HCT116 (cell line): ENCODE data around the gene TBXAS1. TPM values are rescaled to one million over a fixed set of nuclear protein-coding genes. Genes with fewer than 3 reads are reported as not detected.

Experiments used
- ATAC-seq: fragments of 200-7000 bp; cut with Tn5 transposase; 2 replicates; pipeline ENCODE4 v1.9.1; 2020; ENCODE audit warnings: mild to moderate bottlenecking, moderate library complexity
- BruUV-seq: library from RNA; stranded (reverse); fragments of 400-500 nt; replicated peaks from 2 replicates; lab custom pipeline; 2021; lab: Mats Ljungman, UMichigan
- CTCF ChIA-PET: fragments of 300-600 bp; sonication (Branson Sonifier 250); formaldehyde crosslinking; loops from one replicate; lab custom pipeline; 2021; ENCODE audit warnings: antibody characterized with exemption; lab: Charles Lee
- POLR2A ChIA-PET: fragments of 300-600, 350-600 bp; sonication (Branson Sonifier 250); formaldehyde crosslinking; loops from one replicate; lab custom pipeline; 2021; ENCODE audit warnings: antibody characterized with exemption; lab: Charles Lee
- RAD21 ChIA-PET, 2 experiments: fragments of 300-600 bp; sonication (Branson Sonifier 250); formaldehyde crosslinking; loops; one replicate each; lab custom pipeline; 2023; ENCODE audit warnings: low total read pairs in 2 of 2; ENCODE audit not compliant: uncharacterized antibody in 2 of 2, unreplicated experiment in 2 of 2, low non-redundant PET in 1 of 2; lab: Charles Lee
- DNase-seq: peaks from one replicate; pipeline ENCODE4 v3.0.0-alpha.2; 2010; ENCODE audit warnings: low read depth, low spot score
- H2AFZ ChIP-seq: fragments of 200-600 bp; shearing (Covaris generic), sonication (generic); 2 replicates; pipeline ENCODE4 v1.6.1; 2017; ENCODE audit warnings: low read depth, mixed run types, mixed read lengths, antibody characterized with exemption, low read length; ENCODE audit not compliant: poor library complexity, severe bottlenecking
- H3K27ac ChIP-seq: 2 replicates; pipeline ENCODE4 v1.5.1; 2012; ENCODE audit warnings: low read depth, low read length
- H3K27me3 ChIP-seq: fragments of 200-600 bp; sonication (generic); 2 replicates; pipeline ENCODE4 v1.6.1; 2016; ENCODE audit warnings: mixed run types, low read length, mixed read lengths; ENCODE audit not compliant: insufficient read depth
- H3K36me3 ChIP-seq, 2 experiments: fragments of 200-500 bp in 1 of 2; fragments of 200-600 bp in 1 of 2; sonication (Bioruptor generic) in 1 of 2; sonication (generic) in 1 of 2; 2 replicates each; pipeline versions ENCODE4 v1.5.1 to v1.6.1; 2014 to 2016; ENCODE audit warnings: low read length in 2 of 2, inconsistent platforms in 1 of 2, mixed read lengths in 1 of 2, mixed run types in 1 of 2; ENCODE audit not compliant: insufficient read depth in 2 of 2, control insufficient read depth in 1 of 2
- H3K4me1 ChIP-seq, 2 experiments: fragments of 200-600 bp in 1 of 2; sonication (generic) in 1 of 2; 2 replicates each; pipeline versions ENCODE4 v1.5.1 to v1.6.1; 2012 to 2017; ENCODE audit warnings: low read length in 2 of 2, inconsistent platforms in 1 of 2, mild to moderate bottlenecking in 1 of 2, mixed read lengths in 1 of 2, mixed run types in 1 of 2, moderate library complexity in 1 of 2; ENCODE audit not compliant: insufficient read depth in 2 of 2, control insufficient read depth in 1 of 2
- H3K4me2 ChIP-seq: fragments of 200-600 bp; sonication (generic); 2 replicates; pipeline ENCODE4 v1.6.1; 2017; ENCODE audit warnings: mixed run types, low read length, mixed read lengths
- H3K4me3 ChIP-seq, 2 experiments: fragments of 200-600 bp in 1 of 2; sonication (generic) in 1 of 2; replicated peaks in 1 of 2; 2 replicates each; pipeline ENCODE4 v1.5.1; 2011 to 2016; ENCODE audit warnings: low read length in 2 of 2, control low read depth in 1 of 2, low read depth in 1 of 2, mild to moderate bottlenecking in 1 of 2, mixed read lengths in 1 of 2, mixed run types in 1 of 2
- H3K79me2 ChIP-seq: fragments of 200-600 bp; sonication (generic); 2 replicates; pipeline ENCODE4 v1.6.1; 2017; ENCODE audit warnings: mild to moderate bottlenecking, mixed run types, low read length, moderate library complexity, mixed read lengths; ENCODE audit not compliant: insufficient read depth
- H3K9ac ChIP-seq: fragments of 200-600 bp; sonication (generic); 2 replicates; pipeline ENCODE4 v1.6.1; 2016; ENCODE audit warnings: low read length, mixed read lengths
- H3K9me2 ChIP-seq: fragments of 200-600 bp; sonication (generic), shearing (Covaris generic); 2 replicates; pipeline ENCODE4 v1.6.1; 2017; ENCODE audit warnings: mixed run types, mild to moderate bottlenecking, moderate library complexity; ENCODE audit not compliant: insufficient read depth
- H3K9me3 ChIP-seq, 2 experiments: fragments of 200-500 bp in 1 of 2; fragments of 200-600 bp in 1 of 2; sonication (Bioruptor generic) in 1 of 2; sonication (generic) in 1 of 2; 2 replicates each; pipeline ENCODE4 v1.6.1; 2014 to 2017; ENCODE audit warnings: low read length in 2 of 2, mixed read lengths in 2 of 2, inconsistent platforms in 1 of 2, low read depth in 1 of 2, mild to moderate bottlenecking in 1 of 2, mixed run types in 1 of 2, moderate library complexity in 1 of 2; ENCODE audit not compliant: control insufficient read depth in 1 of 2, insufficient read depth in 1 of 2
- H4K20me1 ChIP-seq: fragments of 200-600 bp; sonication (generic), shearing (Covaris generic); 2 replicates; pipeline ENCODE4 v1.6.1; 2017; ENCODE audit warnings: mixed run types, mild to moderate bottlenecking, moderate library complexity; ENCODE audit not compliant: insufficient read depth
- ATF3 ChIP-seq: IDR thresholded peaks from 2 replicates; pipeline ENCODE4 v1.6.1; 2012
- CBX3 ChIP-seq: IDR thresholded peaks from 2 replicates; pipeline ENCODE4 v1.6.1; 2012; ENCODE audit warnings: low read depth
- CEBPB ChIP-seq: IDR thresholded peaks from 2 replicates; pipeline ENCODE4 v1.6.1; 2012; ENCODE audit warnings: low read depth
- CTCF ChIP-seq, 3 experiments: fragments of 200-600 bp in 1 of 3; sonication (generic) in 1 of 3; IDR thresholded peaks in 2 of 3; conservative IDR thresholded peaks in 1 of 3; 2 replicates each; pipeline ENCODE4 v1.5.1; 2012 to 2017; ENCODE audit warnings: low read depth in 2 of 3, low read length in 2 of 3, antibody characterized with exemption in 1 of 3, borderline replicate concordance in 1 of 3, control low read depth in 1 of 3, mild to moderate bottlenecking in 1 of 3, mixed read lengths in 1 of 3, mixed run types in 1 of 3, moderate library complexity in 1 of 3; ENCODE audit not compliant: insufficient read depth in 1 of 3
- EGR1 ChIP-seq: IDR thresholded peaks from 2 replicates; pipeline ENCODE4 v1.6.1; 2012; ENCODE audit warnings: low read depth
- ELF1 ChIP-seq: IDR thresholded peaks from 2 replicates; pipeline ENCODE4 v1.6.1; 2012; ENCODE audit warnings: low read depth, borderline replicate concordance
- EZH2 ChIP-seq: fragments of 200-600 bp; sonication (generic); IDR thresholded peaks from 2 replicates; pipeline ENCODE4 v1.6.1; 2017; ENCODE audit warnings: antibody characterized with exemption, mixed run types
- EZH2phosphoT487 ChIP-seq: fragments of 200-600 bp; IDR thresholded peaks from 2 replicates; pipeline ENCODE4 v1.6.1; 2018; ENCODE audit warnings: antibody characterized with exemption, borderline replicate concordance
- JUND ChIP-seq: IDR thresholded peaks from 2 replicates; pipeline ENCODE4 v1.6.1; 2012
- POLR2A ChIP-seq: IDR thresholded peaks from 2 replicates; pipeline ENCODE4 v1.7.0; 2011; ENCODE audit warnings: borderline replicate concordance; ENCODE audit not compliant: insufficient read depth, insufficient read length; ENCODE audit errors: extremely low read depth
- RAD21 ChIP-seq: IDR thresholded peaks from 2 replicates; pipeline ENCODE4 v1.6.1; 2012; ENCODE audit warnings: low read depth, mild to moderate bottlenecking
- REST ChIP-seq: IDR thresholded peaks from 2 replicates; pipeline ENCODE4 v1.6.1; 2012; ENCODE audit warnings: low read depth
- SIN3A ChIP-seq: IDR thresholded peaks from 2 replicates; pipeline ENCODE4 v1.6.1; 2012; ENCODE audit warnings: low read depth
- SP1 ChIP-seq: IDR thresholded peaks from 2 replicates; pipeline ENCODE4 v1.6.1; 2012; ENCODE audit warnings: low read depth
- SRF ChIP-seq: IDR thresholded peaks from 2 replicates; pipeline ENCODE4 v1.6.1; 2012; ENCODE audit warnings: low read depth
- TCF7L2 ChIP-seq: IDR thresholded peaks from 2 replicates; pipeline ENCODE4 v1.7.0; 2011; ENCODE audit warnings: borderline replicate concordance, inconsistent platforms; ENCODE audit not compliant: insufficient read depth, insufficient read length; ENCODE audit errors: extremely low read depth
- YY1 ChIP-seq: IDR thresholded peaks from 2 replicates; pipeline ENCODE4 v1.6.1; 2011; ENCODE audit warnings: low read length, low read depth, moderate library complexity, mild to moderate bottlenecking; ENCODE audit not compliant: insufficient replicate concordance; ENCODE audit errors: extremely low read depth
- ZFX ChIP-seq: fragments of 450-650 bp; IDR thresholded peaks from 2 replicates; pipeline ENCODE4 v1.6.1; 2017
- ZNF274 ChIP-seq: fragments of 200-500 bp; sonication (Bioruptor generic); IDR thresholded peaks from 2 replicates; pipeline ENCODE4 v1.6.1; 2014; ENCODE audit warnings: mild to moderate bottlenecking, low read depth, low read length, inconsistent platforms
- intact Hi-C: fragments of 100-400 bp; cut with micrococcal nuclease; formaldehyde crosslinking; loops from 2 replicates; pipeline ENCODE4 v1.10.0; 2022
- total RNA-seq: library from RNA; stranded (reverse); gene quantifications from one replicate; pipeline ENCODE4 v1.2.1, GENCODE V29; 2021; ENCODE audit not compliant: unreplicated experiment
- TF ChIP-seq, protein P1 (sequence below): IDR thresholded peaks from 2 replicates; pipeline ENCODE4 v1.6.1; 2011; ENCODE audit warnings: mild to moderate bottlenecking, low read length, moderate library complexity; ENCODE audit not compliant: insufficient replicate concordance; ENCODE audit errors: extremely low read depth

Gene TBXAS1
- total RNA-seq, 1 experiment from 2014 or later = 1.4 TPM

GRCh38 chr7:140009735-140010134 is 180.7 kb downstream of the TBXAS1 start:
- ATAC-seq (no peak), DNase-seq (no peak)
- ChIA-PET RAD21 (no interaction called here), POLR2A (no interaction called here)
- H3K27ac ChIP-seq = no peak overlapping the region
- peaks cover 0 to 9% of the 10 kb centered on the region in 2 experiments; a peak in 2 of 4 replicates for H3K4me1 ChIP-seq
- H3K9ac ChIP-seq = no peak overlapping the region
- BruUV-seq = no TSS peak
- no peaks in the 10 kb centered on the region for H3K9me2 ChIP-seq
- no peaks in the 10 kb centered on the region for H3K79me2 ChIP-seq
- no peak overlapping the region for H3K4me3 ChIP-seq
- no peaks in the 10 kb centered on the region for H3K27me3 ChIP-seq
- no peaks in the 10 kb centered on the region for H4K20me1 ChIP-seq
- no peaks in the 10 kb centered on the region for H3K36me3 ChIP-seq
- TF ChIP-seq JUND (no peak), ZNF274 (no peak), EGR1 (no peak), SRF (no peak), ATF3 (no peak), ELF1 (no peak), REST (no peak), TCF7L2 (no peak), SIN3A (no peak), YY1 (no peak), EZH2phosphoT487 (no peak), RAD21 (no peak), SP1 (no peak), CEBPB (no peak), ZFX (no peak), CTCF (IDR thresholded peaks at IDR 0.05 in 2 of 3, conservative IDR thresholded peaks at IDR 0.05 in 1 of 3; ENCODE audit: borderline replicate concordance in 1 of 3, insufficient read depth in 1 of 3, low read depth in 2 of 3, low read length in 2 of 3) (no peak), CBX3 (no peak), POLR2A (no peak), EZH2 (no peak)
- TF ChIP-seq, protein P1, sequence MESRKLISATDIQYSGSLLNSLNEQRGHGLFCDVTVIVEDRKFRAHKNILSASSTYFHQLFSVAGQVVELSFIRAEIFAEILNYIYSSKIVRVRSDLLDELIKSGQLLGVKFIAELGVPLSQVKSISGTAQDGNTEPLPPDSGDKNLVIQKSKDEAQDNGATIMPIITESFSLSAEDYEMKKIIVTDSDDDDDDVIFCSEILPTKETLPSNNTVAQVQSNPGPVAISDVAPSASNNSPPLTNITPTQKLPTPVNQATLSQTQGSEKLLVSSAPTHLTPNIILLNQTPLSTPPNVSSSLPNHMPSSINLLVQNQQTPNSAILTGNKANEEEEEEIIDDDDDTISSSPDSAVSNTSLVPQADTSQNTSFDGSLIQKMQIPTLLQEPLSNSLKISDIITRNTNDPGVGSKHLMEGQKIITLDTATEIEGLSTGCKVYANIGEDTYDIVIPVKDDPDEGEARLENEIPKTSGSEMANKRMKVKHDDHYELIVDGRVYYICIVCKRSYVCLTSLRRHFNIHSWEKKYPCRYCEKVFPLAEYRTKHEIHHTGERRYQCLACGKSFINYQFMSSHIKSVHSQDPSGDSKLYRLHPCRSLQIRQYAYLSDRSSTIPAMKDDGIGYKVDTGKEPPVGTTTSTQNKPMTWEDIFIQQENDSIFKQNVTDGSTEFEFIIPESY = no peak
- TF ChIP-seq, all 23 proteins: peak for 0
- no peak overlapping the region for H2AFZ ChIP-seq
- no peaks in the 10 kb centered on the region for H3K9me3 ChIP-seq
- intact Hi-C loops = no loop called here
- no peak overlapping the region for H3K4me2 ChIP-seq
- CTCF ChIA-PET = no interaction called here
